Measurements from ENCODE around the gene GPX8.

Gene GPX8

GRCh38 chr5:55134053-55134722 is 25.8 kb upstream of the GPX8 start:
- no peak for DNase-seq
- H3K4me3 ChIP-seq (ENCODE audit: low read depth, low read length): no peak overlapping the region

GRCh38 chr5:55136521-55136920 is 23.4 kb upstream of the GPX8 start:
- no peak overlapping the region for H3K27ac ChIP-seq
- H3K27me3 ChIP-seq (ENCODE audit: insufficient read depth, low read depth, severe bottlenecking): peaks cover 17% of the 10 kb centered on the region
- H3K9me3 ChIP-seq (ENCODE audit: severe bottlenecking): no peaks in the 10 kb centered on the region
- H3K4me3 ChIP-seq (ENCODE audit: low read depth, low read length): no peak overlapping the region
- no peak for DNase-seq
- no peak for TF ChIP-seq CTCF (IDR thresholded peaks at IDR 0.05; ENCODE audit: low read depth, low read length)
- H3K36me3 ChIP-seq: no peaks in the 10 kb centered on the region

More at GRCh38 chr5:55134053-55134722, 25.8 kb upstream of the GPX8 start:
- H3K9me3 ChIP-seq (ENCODE audit: severe bottlenecking): no peaks in the 10 kb centered on the region
- no peaks in the 10 kb centered on the region for H3K36me3 ChIP-seq
- no peak overlapping the region for H3K27ac ChIP-seq
- H3K27me3 ChIP-seq (ENCODE audit: insufficient read depth, low read depth, severe bottlenecking): peaks cover 16% of the 10 kb centered on the region
- no peak for TF ChIP-seq CTCF (IDR thresholded peaks at IDR 0.05; ENCODE audit: low read depth, low read length)

GRCh38 chr5:55140908-55141665 is 18.9 kb upstream of the GPX8 start:
- Histone ChIP-seq H3K27ac (no peak overlapping the region), H3K9me3 (ENCODE audit: severe bottlenecking) (no peaks in the 10 kb centered on the region), H3K36me3 (no peaks in the 10 kb centered on the region), H3K4me3 (ENCODE audit: low read depth, low read length) (no peak overlapping the region), H3K27me3 (ENCODE audit: insufficient read depth, low read depth, severe bottlenecking) (peaks cover 27% of the 10 kb centered on the region)
- TF ChIP-seq CTCF (IDR thresholded peaks at IDR 0.05; ENCODE audit: low read depth, low read length): no peak
- DNase-seq: no peak

GRCh38 chr5:55141945-55142690 is 17.9 kb upstream of the GPX8 start:
- Histone ChIP-seq H3K27me3 (ENCODE audit: insufficient read depth, low read depth, severe bottlenecking) (peaks cover 28% of the 10 kb centered on the region), H3K9me3 (ENCODE audit: severe bottlenecking) (no peaks in the 10 kb centered on the region), H3K4me3 (ENCODE audit: low read depth, low read length) (no peak overlapping the region), H3K36me3 (no peaks in the 10 kb centered on the region), H3K27ac (no peak overlapping the region)
- no peak for DNase-seq
- no peak for TF ChIP-seq CTCF (IDR thresholded peaks at IDR 0.05; ENCODE audit: low read depth, low read length)

- Histone ChIP-seq H3K4me3 (ENCODE audit: low read depth, low read length) (no peak overlapping the region), H3K9me3 (ENCODE audit: severe bottlenecking) (no peaks in the 10 kb centered on the region), H3K27ac (no peak overlapping the region), H3K36me3 (no peaks in the 10 kb centered on the region), H3K27me3 (ENCODE audit: insufficient read depth, low read depth, severe bottlenecking) (peaks cover 28% of the 10 kb centered on the region)
- no peak for DNase-seq
- TF ChIP-seq CTCF (IDR thresholded peaks at IDR 0.05; ENCODE audit: low read depth, low read length): no peak
Measured at GRCh38 chr5:55143624-55144023, 16.3 kb upstream of the GPX8 start.
